ENCODE data around the gene ATP6V0A4.
"Not testable (repeated sequence)": the region's sequence is repeated elsewhere in the genome, so short reads cannot be mapped to it uniquely, and the experiment has no call there.

ATP6V0A4 gene

GRCh38 chr7:138801256-138801655, 3.3 kb upstream of the ATP6V0A4 start:
- no peak for DNase-seq

- no peak for DNase-seq
These were observed 1.5 kb upstream of the ATP6V0A4 start for GRCh38 chr7:138799336-138800000.

DNA sequence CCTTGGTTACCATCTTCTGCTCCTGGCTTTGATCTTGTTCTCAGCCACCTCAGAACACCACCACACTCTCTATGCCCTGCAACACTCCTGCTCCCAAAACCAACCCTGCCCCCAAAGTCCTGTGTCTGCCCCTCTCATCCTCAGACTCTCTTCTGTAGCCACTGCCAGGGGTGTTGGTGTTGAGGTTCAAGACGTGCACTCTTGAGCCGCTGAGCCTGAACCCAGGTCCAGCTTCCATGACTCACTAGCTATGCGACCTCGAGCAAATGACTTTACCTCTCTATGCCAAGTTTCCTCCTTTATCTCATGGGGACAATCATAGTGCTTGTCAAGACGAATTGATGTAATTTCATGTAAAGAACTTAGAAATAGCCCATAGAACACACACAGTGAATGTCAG, 840 bp upstream of the ATP6V0A4 start:
- no peak for DNase-seq

- DNase-seq = not testable (repeated sequence)
These were observed 950 bp downstream of the ATP6V0A4 start for GRCh38 chr7:138797046-138797445.

DNA sequence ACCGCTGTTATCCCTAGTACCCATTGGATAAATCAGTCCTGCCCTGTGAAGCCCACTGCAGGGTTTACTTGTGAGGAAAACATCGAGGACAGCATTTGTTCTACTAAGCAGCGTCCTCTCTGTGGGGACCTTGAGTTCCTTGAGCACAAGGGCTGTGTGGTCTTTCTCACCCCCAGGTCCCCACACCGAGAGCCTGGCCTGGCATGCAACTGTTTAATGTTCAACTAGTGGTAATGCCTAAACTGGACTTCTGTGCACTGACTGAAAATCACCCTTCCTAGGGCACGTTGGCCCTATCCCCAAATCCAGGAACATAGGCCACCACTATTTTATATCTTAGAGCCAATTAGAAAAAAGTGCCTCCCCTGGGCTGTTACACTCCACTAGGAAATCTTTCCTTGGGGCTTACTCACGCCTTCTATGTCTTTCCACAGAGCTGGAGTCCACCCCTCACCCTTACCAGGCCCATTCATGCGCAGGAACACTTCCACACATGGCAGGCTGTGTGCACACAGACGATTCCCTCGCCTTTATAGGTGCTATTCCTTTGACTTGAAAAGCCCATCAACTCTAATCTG, 1.9 kb downstream of the ATP6V0A4 start:
- DNase-seq = no peak

GRCh38 chr7:138785587-138786437, 12.2 kb downstream of the ATP6V0A4 start:
- DNase-seq = no peak

DNA sequence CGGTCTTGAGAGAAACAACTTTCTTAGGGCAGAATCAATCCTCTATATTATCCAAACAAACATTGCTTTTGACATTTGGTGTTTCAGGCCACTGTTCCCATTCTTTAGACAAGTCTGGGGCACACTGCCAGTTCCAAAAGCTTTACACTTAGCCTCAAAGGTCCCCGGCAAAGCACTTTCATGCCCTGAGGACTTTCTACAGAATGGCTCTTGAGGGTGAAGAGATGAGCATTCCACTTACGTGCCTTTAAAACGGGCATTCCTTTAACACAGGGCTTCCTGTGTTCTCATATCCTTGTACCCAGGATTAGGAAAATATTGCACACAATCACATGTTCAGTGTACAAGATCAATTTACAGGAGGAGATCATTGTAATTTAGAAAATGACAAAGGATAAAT, 13.3 kb downstream of the ATP6V0A4 start:
- no peak for DNase-seq

GRCh38 chr7:138781004-138781403, 17.0 kb downstream of the ATP6V0A4 start:
- no peak for DNase-seq

DNA sequence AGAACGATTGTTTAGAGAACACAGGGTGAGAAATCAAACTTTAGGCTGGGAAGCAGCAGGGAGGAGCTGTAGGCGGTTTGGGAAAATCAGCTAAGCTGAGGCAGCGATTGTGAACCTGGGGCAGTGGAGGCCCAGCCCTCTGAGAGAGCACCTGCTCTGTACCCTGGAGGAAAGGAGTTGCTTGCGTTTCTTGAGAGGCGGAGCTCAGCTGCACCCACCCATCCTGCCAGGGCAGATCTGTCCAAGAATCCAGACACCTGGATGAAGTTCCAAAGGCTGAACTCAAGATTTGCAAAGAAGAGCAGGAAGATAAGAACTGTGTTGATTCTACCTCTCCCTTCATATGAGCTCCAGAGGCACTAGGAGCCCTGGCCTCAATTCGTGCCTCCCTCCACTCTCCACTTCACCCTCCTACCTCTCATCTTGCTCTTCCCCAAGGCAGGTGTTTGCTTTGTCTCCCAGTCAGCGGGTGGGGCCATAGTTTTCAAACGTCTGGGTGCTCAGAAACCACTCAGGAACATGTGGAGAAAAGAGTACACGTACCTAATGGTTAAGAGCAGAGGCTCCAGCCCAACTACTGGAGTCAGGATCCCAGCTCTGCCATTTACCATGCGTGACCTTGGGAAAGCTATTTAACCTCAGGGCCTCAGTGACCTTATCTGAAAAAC, 21.7 kb downstream of the ATP6V0A4 start:
- no peak for DNase-seq

GRCh38 chr7:138773817-138774216, 24.2 kb downstream of the ATP6V0A4 start:
- no peak for DNase-seq

GRCh38 chr7:138773176-138773575, 24.8 kb downstream of the ATP6V0A4 start:
- no peak for DNase-seq

DNA sequence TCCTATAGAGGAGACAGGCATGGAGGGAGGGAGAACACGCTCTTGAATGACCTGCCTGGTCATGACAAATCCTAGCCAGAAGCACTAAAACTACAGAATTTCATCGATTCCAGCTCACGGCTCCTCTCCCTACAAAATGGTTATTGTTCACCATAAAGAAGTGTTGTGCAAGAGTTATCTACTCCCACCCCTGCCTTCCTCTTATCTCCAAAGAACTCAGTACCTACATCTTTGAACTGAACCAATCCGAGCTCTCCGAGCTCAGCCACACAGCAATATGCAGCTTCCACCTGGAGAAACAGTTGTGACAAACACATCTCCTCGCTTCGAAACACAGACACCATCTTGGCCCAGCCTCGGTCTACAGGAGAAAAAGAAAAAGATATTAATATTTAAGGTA, 27.1 kb downstream of the ATP6V0A4 start:
- DNase-seq = no peak

GRCh38 chr7:138768241-138768640, 29.8 kb downstream of the ATP6V0A4 start:
- DNase-seq = no peak

DNA sequence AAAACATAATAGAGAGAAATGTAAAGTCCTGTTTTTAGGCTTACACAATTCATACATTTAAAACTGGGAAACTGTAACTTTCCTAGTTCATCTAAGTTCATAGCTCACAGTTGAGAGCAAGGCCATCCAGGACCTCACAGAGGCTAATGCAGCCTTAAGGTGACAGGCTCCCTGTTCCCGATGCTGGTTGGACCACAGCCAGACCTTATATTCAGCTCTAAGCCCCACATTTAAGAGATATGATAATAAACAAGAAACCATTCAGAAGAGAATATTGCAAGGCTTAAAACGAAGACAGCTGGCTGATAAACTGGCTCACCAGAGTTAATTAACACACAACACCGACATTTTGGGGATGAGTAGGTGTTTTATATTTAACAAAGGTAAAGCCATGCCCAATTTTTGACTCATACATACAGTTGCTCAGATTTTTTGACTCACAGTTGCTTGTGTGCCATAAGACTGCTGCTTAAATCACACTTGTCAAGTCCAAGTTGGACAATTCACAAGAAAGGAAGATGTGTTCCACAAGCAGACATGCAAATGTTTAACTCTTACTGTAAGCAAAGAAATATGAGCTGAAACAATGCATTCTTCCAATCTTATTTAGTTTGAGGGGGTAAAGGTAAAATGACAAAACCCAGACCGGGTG, 41.3 kb downstream of the ATP6V0A4 start:
- no peak for DNase-seq

GRCh38 chr7:138755842-138756590, 42.0 kb downstream of the ATP6V0A4 start:
- no peak for DNase-seq

- no peak for DNase-seq
These were observed 42.7 kb downstream of the ATP6V0A4 start for GRCh38 chr7:138755331-138755747.

- no peak for DNase-seq
These were observed 44.4 kb downstream of the ATP6V0A4 start for GRCh38 chr7:138753610-138754009.

DNA sequence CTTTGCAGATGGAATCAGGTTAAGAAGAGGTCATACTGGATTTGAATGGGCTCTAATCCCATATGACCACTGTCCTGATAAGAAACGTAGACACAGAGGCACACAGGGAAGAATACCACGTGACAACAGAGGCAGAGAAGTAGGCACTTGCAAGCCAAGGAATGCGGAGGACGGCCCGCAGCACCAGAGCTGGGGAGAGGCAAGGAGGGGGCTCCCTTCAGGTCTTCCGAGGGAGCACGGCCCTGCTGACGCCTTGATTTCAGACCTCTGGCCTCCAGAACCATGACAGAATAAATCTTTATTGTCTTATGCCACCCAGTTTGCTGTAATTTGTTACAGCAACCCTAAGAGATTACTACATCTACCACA, 44.9 kb downstream of the ATP6V0A4 start:
- no peak for DNase-seq

GRCh38 chr7:138752518-138753149, 45.4 kb downstream of the ATP6V0A4 start:
- no peak for DNase-seq

DNA sequence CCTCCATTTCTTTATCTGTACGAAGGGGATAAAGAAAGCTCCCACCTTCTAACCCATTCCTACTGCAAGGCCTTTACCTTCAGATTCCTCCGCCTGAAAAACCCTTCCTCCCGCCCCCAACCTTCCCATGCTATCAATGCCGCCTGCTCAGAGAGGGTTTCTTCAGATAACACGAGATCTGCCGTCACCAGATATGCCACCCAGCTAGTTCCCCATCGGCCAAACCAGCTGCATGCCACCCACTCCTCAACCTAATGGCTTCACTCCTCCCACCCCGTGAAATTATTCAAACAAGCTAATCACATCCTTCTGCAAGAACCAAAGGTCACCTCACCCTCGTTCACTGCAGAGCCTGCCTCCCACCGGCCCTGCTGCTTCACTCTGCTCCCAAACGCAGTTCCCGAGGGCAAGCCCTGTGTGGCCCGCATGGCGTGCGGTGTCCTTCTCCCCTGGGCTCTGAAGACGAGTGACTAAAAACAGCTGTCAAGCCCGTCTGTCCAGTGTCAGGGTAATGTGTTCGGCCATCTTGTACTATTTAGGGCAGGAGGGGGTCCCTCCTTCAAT, 47.0 kb downstream of the ATP6V0A4 start:
- DNase-seq = no peak

DNA sequence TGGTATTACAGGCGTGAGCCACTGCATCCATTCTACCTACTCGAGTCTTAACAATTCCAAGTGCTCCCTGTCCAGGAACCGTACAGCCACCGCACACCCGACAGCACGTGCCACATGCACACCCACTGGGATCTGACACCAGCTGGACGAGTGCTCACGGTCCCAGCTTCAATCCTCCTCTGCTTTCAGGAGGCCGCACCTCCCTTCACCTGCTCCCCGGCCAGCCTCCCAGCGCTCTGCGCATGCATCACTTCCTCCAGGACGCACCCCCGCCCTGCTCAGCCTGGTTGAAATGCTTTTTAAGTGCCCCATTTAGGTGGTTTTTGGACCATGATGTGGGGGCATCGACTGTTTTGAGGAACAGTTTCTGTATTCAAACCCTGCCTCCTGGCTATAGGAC, 47.5 kb downstream of the ATP6V0A4 start:
- no peak for DNase-seq

Measured in DMS 273 treated with DMSO at 0.1 percent for 48 hours (cell line).